Measurements from ENCODE around the gene SLC11A1. TPM values are rescaled to one million over a fixed set of nuclear protein-coding genes. Genes with fewer than 3 reads are reported as not detected.

SLC11A1 gene
- total RNA-seq, 2 donors from 2014 or later, result 122 to 190 TPM

- Histone ChIP-seq H3K36me3 (no peaks in the 10 kb centered on the region), H3K4me1 (ENCODE audit: control insufficient read depth in 1 of 2, low read depth in 2 of 2) (peaks cover 0 to 20% of the 10 kb centered on the region in 2 donors), H3K9me3 (no peaks in the 10 kb centered on the region), H3K27me3 (replicated peaks; ENCODE audit: insufficient read depth) (no peaks in the 10 kb centered on the region), H3K27ac (no peak overlapping the region), H3K4me3 (no peak overlapping the region)
- ATAC-seq (ENCODE audit: insufficient number of reproducible peaks, low FRiP score, low read depth) (no peak), DNase-seq (ENCODE audit: low spot score) (no peak)
- TF ChIP-seq CTCF (IDR thresholded peaks at IDR 0.05), result no peak
Measured at GRCh38 chr2:218371983-218372350, 10.1 kb upstream of the SLC11A1 start.

GRCh38 chr2:218374795-218375194, 7.3 kb upstream of the SLC11A1 start:
- H3K4me3 ChIP-seq, result no peak overlapping the region
- H3K4me1 ChIP-seq (ENCODE audit: control insufficient read depth in 1 of 2, low read depth in 2 of 2), result no peaks in the 10 kb centered on the region
- H3K27me3 ChIP-seq (replicated peaks; ENCODE audit: insufficient read depth), result no peaks in the 10 kb centered on the region
- no peaks in the 10 kb centered on the region for H3K9me3 ChIP-seq
- TF ChIP-seq CTCF (IDR thresholded peaks at IDR 0.05), result no peak
- DNase-seq (ENCODE audit: low spot score) (no peak), ATAC-seq (ENCODE audit: insufficient number of reproducible peaks, low FRiP score, low read depth) (no peak)
- H3K36me3 ChIP-seq, result no peaks in the 10 kb centered on the region
- no peak overlapping the region for H3K27ac ChIP-seq

- H3K27me3 ChIP-seq (replicated peaks; ENCODE audit: insufficient read depth), result no peaks in the 10 kb centered on the region
- no peak for ATAC-seq (ENCODE audit: insufficient number of reproducible peaks, low FRiP score, low read depth)
- no peaks in the 10 kb centered on the region for H3K4me1 ChIP-seq (ENCODE audit: control insufficient read depth in 1 of 2, low read depth in 2 of 2)
- no peaks in the 10 kb centered on the region for H3K36me3 ChIP-seq
- H3K4me3 ChIP-seq, result no peak overlapping the region
- H3K27ac ChIP-seq, result no peak overlapping the region
- DNase-seq (ENCODE audit: low spot score), result no peak
- no peaks in the 10 kb centered on the region for H3K9me3 ChIP-seq
- no peak for TF ChIP-seq CTCF (IDR thresholded peaks at IDR 0.05)
Measured at GRCh38 chr2:218375212-218375611, 6.9 kb upstream of the SLC11A1 start.

GRCh38 chr2:218378053-218378452, 4.0 kb upstream of the SLC11A1 start:
- Histone ChIP-seq H3K27ac (no peak overlapping the region), H3K27me3 (replicated peaks; ENCODE audit: insufficient read depth) (no peaks in the 10 kb centered on the region), H3K4me1 (ENCODE audit: control insufficient read depth in 1 of 2, low read depth in 2 of 2) (no peaks in the 10 kb centered on the region), H3K4me3 (no peak overlapping the region), H3K9me3 (no peaks in the 10 kb centered on the region), H3K36me3 (no peaks in the 10 kb centered on the region)
- TF ChIP-seq CTCF (IDR thresholded peaks at IDR 0.05), result no peak
- ATAC-seq (ENCODE audit: insufficient number of reproducible peaks, low FRiP score, low read depth) (no peak), DNase-seq (ENCODE audit: low spot score) (no peak)

GRCh38 chr2:218382785-218383184, 712 bp downstream of the SLC11A1 start:
- no peaks in the 10 kb centered on the region for H3K36me3 ChIP-seq
- peaks cover 0 to 9% of the 10 kb centered on the region in 2 donors for H3K4me1 ChIP-seq (ENCODE audit: control insufficient read depth in 1 of 2, low read depth in 2 of 2)
- H3K27ac ChIP-seq, result peak overlapping the region in 1 of 2 donors; percentile 56
- H3K9me3 ChIP-seq, result no peaks in the 10 kb centered on the region
- ATAC-seq (ENCODE audit: insufficient number of reproducible peaks, low FRiP score, low read depth), result no peak
- H3K27me3 ChIP-seq (replicated peaks; ENCODE audit: insufficient read depth), result no peaks in the 10 kb centered on the region
- TF ChIP-seq CTCF (IDR thresholded peaks at IDR 0.05), result no peak
- peak overlapping the region; percentile 58 for H3K4me3 ChIP-seq
- DNase-seq (ENCODE audit: low spot score), result no peak
